GM23248 (cell line): Measurements from ENCODE around the gene RBM24.

Source experiments
- EZH2 ChIP-seq: fragments of 200-600 bp; sonication (generic); IDR thresholded peaks from 2 replicates; pipeline ENCODE4 v1.6.1; 2018; ENCODE audit warnings: antibody characterized with exemption, mild to moderate bottlenecking; ENCODE audit not compliant: insufficient read depth, poor library complexity, severe bottlenecking
- EZH2phosphoT487 ChIP-seq: fragments of 200-600 bp; sonication (generic); IDR thresholded peaks from 2 replicates; pipeline ENCODE4 v1.6.1; 2018; ENCODE audit warnings: antibody characterized with exemption, moderate library complexity, mild to moderate bottlenecking, low read depth; ENCODE audit not compliant: insufficient read depth

GRCh38 chr6:17250237-17250636, 30.9 kb upstream of the RBM24 start:
- no peak for TF ChIP-seq EZH2
- no peak for TF ChIP-seq EZH2phosphoT487
